Measurements from ENCODE around the gene CDH3. TPM values are rescaled to one million over a fixed set of nuclear protein-coding genes. Genes with fewer than 3 reads are reported as not detected.

Gene CDH3
- total RNA-seq, 3 donors from 2014 or later (not counting 1 experiment from before 2014, with no cell fraction given) = 0.79 to 0.92 TPM; not detected in 1

GRCh38 chr16:68696514-68696913 lies 51.4 kb downstream of the CDH3 start:
- no peak overlapping the region for H3K4me3 Mint-ChIP-seq
- H3K27ac Mint-ChIP-seq = no peak overlapping the region
- H3K36me3 Mint-ChIP-seq = no peaks in the 10 kb centered on the region
- WGBS (ENCODE audit: insufficient coverage) = 94% methylated on average over 8 of the region's 8 CpGs
- ATAC-seq = no peak
- no peak for TF ChIP-seq CTCF (IDR thresholded peaks at IDR 0.05)
- no peak for DNase-seq
- H3K9me3 Mint-ChIP-seq = no peaks in the 10 kb centered on the region
- Histone ChIP-seq H3K4me1 (ENCODE audit: control insufficient read depth, insufficient read depth, low read length) (no peaks in the 10 kb centered on the region), H3K9me3 (ENCODE audit: control insufficient read depth, insufficient read depth, low read length) (no peaks in the 10 kb centered on the region), H3K4me3 (ENCODE audit: low read length) (no peak overlapping the region), H3K27ac (ENCODE audit: low read length) (no peak overlapping the region), H3K27me3 (ENCODE audit: control insufficient read depth, insufficient read depth, low read length) (no peaks in the 10 kb centered on the region), H3K36me3 (ENCODE audit: control insufficient read depth, insufficient read depth, low read length) (no peaks in the 10 kb centered on the region)
- H3K4me1 Mint-ChIP-seq = no peaks in the 10 kb centered on the region
- intact Hi-C loops (cut with micrococcal nuclease) = no loop called here
- no peaks in the 10 kb centered on the region for H3K27me3 Mint-ChIP-seq (ENCODE audit: low read depth in 2 of 2)

- H3K36me3 Mint-ChIP-seq = no peaks in the 10 kb centered on the region
- no peak overlapping the region for H3K27ac ChIP-seq (ENCODE audit: low read length)
These were observed 53.0 kb downstream of the CDH3 start for GRCh38 chr16:68698091-68698490.

GRCh38 chr16:68700120-68700519 lies 55.0 kb downstream of the CDH3 start:
- Histone ChIP-seq H3K4me3 (ENCODE audit: low read length) (no peak overlapping the region), H3K27me3 (ENCODE audit: control insufficient read depth, insufficient read depth, low read length) (no peaks in the 10 kb centered on the region), H3K36me3 (ENCODE audit: control insufficient read depth, insufficient read depth, low read length) (no peaks in the 10 kb centered on the region), H3K27ac (ENCODE audit: low read length) (no peak overlapping the region), H3K9me3 (ENCODE audit: control insufficient read depth, insufficient read depth, low read length) (no peaks in the 10 kb centered on the region), H3K4me1 (ENCODE audit: control insufficient read depth, insufficient read depth, low read length) (peaks cover 6% of the 10 kb centered on the region)
- intact Hi-C loops (cut with micrococcal nuclease) = loop anchor here (10.0 kb wide), 1 partner anchor 175 kb away; no protein-coding TSS in a partner anchor
- WGBS (ENCODE audit: insufficient coverage) = 78% methylated on average over 6 of the region's 6 CpGs
- Mint-ChIP-seq H3K27me3 (ENCODE audit: low read depth in 2 of 2) (no peaks in the 10 kb centered on the region), H3K9me3 (no peaks in the 10 kb centered on the region), H3K27ac (no peak overlapping the region), H3K4me3 (no peak overlapping the region), H3K4me1 (no peaks in the 10 kb centered on the region), H3K36me3 (no peaks in the 10 kb centered on the region)
- no peak for DNase-seq
- no peak for ATAC-seq
- TF ChIP-seq CTCF (IDR thresholded peaks at IDR 0.05) = no peak

More at GRCh38 chr16:68698091-68698490, 53.0 kb downstream of the CDH3 start:
- intact Hi-C loops (cut with micrococcal nuclease) = no loop called here
- WGBS (ENCODE audit: insufficient coverage) = 91% methylated on average over 23 of the region's 23 CpGs
- no peak for ATAC-seq
- Mint-ChIP-seq H3K4me3 (no peak overlapping the region), H3K27me3 (ENCODE audit: low read depth in 2 of 2) (no peaks in the 10 kb centered on the region), H3K27ac (no peak overlapping the region), H3K4me1 (no peaks in the 10 kb centered on the region), H3K9me3 (no peaks in the 10 kb centered on the region)
- no peaks in the 10 kb centered on the region for H3K9me3 ChIP-seq (ENCODE audit: control insufficient read depth, insufficient read depth, low read length)
- no peaks in the 10 kb centered on the region for H3K4me1 ChIP-seq (ENCODE audit: control insufficient read depth, insufficient read depth, low read length)
- H3K4me3 ChIP-seq (ENCODE audit: low read length) = no peak overlapping the region
- no peaks in the 10 kb centered on the region for H3K36me3 ChIP-seq (ENCODE audit: control insufficient read depth, insufficient read depth, low read length)
- no peak for DNase-seq
- no peaks in the 10 kb centered on the region for H3K27me3 ChIP-seq (ENCODE audit: control insufficient read depth, insufficient read depth, low read length)
- no peak for TF ChIP-seq CTCF (IDR thresholded peaks at IDR 0.05)

DNA sequence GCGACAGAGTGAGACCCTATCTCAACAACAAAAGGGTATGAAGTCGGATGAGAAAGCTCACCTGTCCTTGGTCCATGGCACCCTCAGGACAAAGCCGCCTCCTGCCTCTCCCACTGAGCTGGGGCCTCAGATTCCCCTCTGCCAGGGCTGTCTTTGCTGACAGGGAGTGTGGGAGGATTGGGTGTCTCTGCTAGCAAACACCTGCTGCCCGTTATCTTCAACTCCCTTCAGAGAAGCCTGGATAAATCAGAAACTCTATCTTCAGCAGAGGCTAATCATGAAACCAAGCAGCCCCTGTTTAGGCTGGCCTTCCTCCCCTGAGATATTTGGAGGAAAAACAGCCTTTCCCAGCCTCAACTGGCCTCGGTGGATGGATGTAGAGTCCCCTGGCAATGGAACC lies 55.7 kb downstream of the CDH3 start:
- H3K4me3 Mint-ChIP-seq = no peak overlapping the region
- H3K36me3 Mint-ChIP-seq = no peaks in the 10 kb centered on the region
- H3K27me3 Mint-ChIP-seq (ENCODE audit: low read depth in 2 of 2) = no peaks in the 10 kb centered on the region
- Histone ChIP-seq H3K27ac (ENCODE audit: low read length) (no peak overlapping the region), H3K4me3 (ENCODE audit: low read length) (no peak overlapping the region), H3K27me3 (ENCODE audit: control insufficient read depth, insufficient read depth, low read length) (no peaks in the 10 kb centered on the region), H3K9me3 (ENCODE audit: control insufficient read depth, insufficient read depth, low read length) (no peaks in the 10 kb centered on the region), H3K36me3 (ENCODE audit: control insufficient read depth, insufficient read depth, low read length) (no peaks in the 10 kb centered on the region), H3K4me1 (ENCODE audit: control insufficient read depth, insufficient read depth, low read length) (peaks cover 6% of the 10 kb centered on the region)
- no peak overlapping the region for H3K27ac Mint-ChIP-seq
- H3K9me3 Mint-ChIP-seq = no peaks in the 10 kb centered on the region
- no peak for ATAC-seq
- no peak for DNase-seq
- no peak for TF ChIP-seq CTCF (IDR thresholded peaks at IDR 0.05)
- intact Hi-C loops (cut with micrococcal nuclease) = loop anchor here (10.0 kb wide), 1 partner anchor 176 kb away; no protein-coding TSS in a partner anchor
- WGBS (ENCODE audit: insufficient coverage) = 91% methylated on average over 5 of the region's 5 CpGs
- no peaks in the 10 kb centered on the region for H3K4me1 Mint-ChIP-seq
